IMR-90 (cell line): ENCODE results near the gene GRID1.

Experiments
- BHLHE40 ChIP-seq: fragments of 150-350 bp; IDR thresholded peaks from 2 replicates; pipeline ENCODE4 v1.6.1; 2016; ENCODE audit warnings: mild to moderate bottlenecking, low read depth, low read length
- CEBPB ChIP-seq: IDR thresholded peaks from 2 replicates; pipeline ENCODE4 v1.6.1; 2012; ENCODE audit warnings: low read depth, low read length, improper control_type of control experiment
- CHD1 ChIP-seq: IDR thresholded peaks from 2 replicates; pipeline ENCODE4 v1.6.1; 2012; ENCODE audit warnings: low read depth, low read length, improper control_type of control experiment
- CTCF ChIP-seq: conservative IDR thresholded peaks from 2 replicates; pipeline ENCODE4 v1.5.1; 2012; ENCODE audit warnings: mild to moderate bottlenecking, low read depth, low read length, improper control_type of control experiment
- ELK1 ChIP-seq: fragments of 150-350 bp; IDR thresholded peaks from 2 replicates; pipeline ENCODE4 v1.6.1; 2016; ENCODE audit warnings: low read depth, mild to moderate bottlenecking, low read length, moderate library complexity, borderline replicate concordance
- FOS ChIP-seq: fragments of 150-350 bp; IDR thresholded peaks from 2 replicates; pipeline ENCODE4 v1.6.1; 2016; ENCODE audit warnings: low read depth, low read length
- MAFK ChIP-seq: IDR thresholded peaks from 2 replicates; pipeline ENCODE4 v1.6.1; 2012; ENCODE audit warnings: low read depth, low read length, improper control_type of control experiment
- MAZ ChIP-seq: IDR thresholded peaks from 2 replicates; pipeline ENCODE4 v1.6.1; 2012; ENCODE audit warnings: low read depth, mild to moderate bottlenecking, low read length, improper control_type of control experiment, moderate library complexity, borderline replicate concordance
- MXI1 ChIP-seq: IDR thresholded peaks from 2 replicates; pipeline ENCODE4 v1.6.1; 2012; ENCODE audit warnings: low read depth, mild to moderate bottlenecking, low read length, moderate library complexity, borderline replicate concordance
- NFE2L2 ChIP-seq: fragments of 150-350 bp; IDR thresholded peaks from 2 replicates; pipeline ENCODE4 v1.6.1; 2016; ENCODE audit warnings: low read depth, mild to moderate bottlenecking, low read length
- POLR2A ChIP-seq: IDR thresholded peaks from 2 replicates; pipeline ENCODE4 v1.6.1; 2012; ENCODE audit warnings: mild to moderate bottlenecking, low read depth, low read length
- RAD21 ChIP-seq: IDR thresholded peaks from 2 replicates; pipeline ENCODE4 v1.6.1; 2012; ENCODE audit warnings: low read length, improper control_type of control experiment
- RFX5 ChIP-seq: IDR thresholded peaks from 2 replicates; pipeline ENCODE4 v1.8.0; 2012; ENCODE audit warnings: low read depth, mild to moderate bottlenecking, low read length, moderate library complexity
- USF2 ChIP-seq: fragments of 150-350 bp; IDR thresholded peaks from 2 replicates; pipeline ENCODE4 v1.6.1; 2017; ENCODE audit warnings: mild to moderate bottlenecking, antibody characterized with exemption, low read length, low read depth

- TF ChIP-seq CHD1 (no peak), CTCF (no peak), MXI1 (no peak), POLR2A (no peak), CEBPB (no peak), ELK1 (no peak), RFX5 (no peak), USF2 (no peak), RAD21 (no peak), MAZ (no peak), MAFK (no peak), FOS (no peak), NFE2L2 (no peak), BHLHE40 (no peak)
Observed at GRCh38 chr10:85622425-85622824, 744.2 kb downstream of the GRID1 start.
